A549 (cell line): Measurements from ENCODE around the gene TAF4B.
"Not testable (repeated sequence)": the region's sequence is repeated elsewhere in the genome, so short reads cannot be mapped to it uniquely, and the experiment has no call there.

Experiments
- CHD2 ChIP-seq: fragments of 150-350 bp; IDR thresholded peaks from 2 replicates; pipeline ENCODE4 v1.6.1; 2014; ENCODE audit warnings: low read length; ENCODE audit not compliant: partially characterized antibody
- NFE2L2 ChIP-seq: fragments of 150-350 bp; conservative IDR thresholded peaks from 2 replicates; pipeline ENCODE4 v1.6.1; 2014; ENCODE audit warnings: low read length
- POLR2A ChIP-seq: IDR thresholded peaks from 2 replicates; pipeline ENCODE4 v1.6.1; 2012; ENCODE audit warnings: mild to moderate bottlenecking, low read length
- TF ChIP-seq, protein P1 (sequence below): fragments of >200 bp; sonication (Bioruptor Twin); formaldehyde crosslinking; IDR thresholded peaks from 3 replicates; pipeline ENCODE4 v1.5.1; 2016
- TF ChIP-seq, protein P2 (sequence below): fragments of 450-650 bp; IDR thresholded peaks from 2 replicates; pipeline ENCODE4 v1.6.1; 2014; ENCODE audit warnings: antibody characterized with exemption

DNA sequence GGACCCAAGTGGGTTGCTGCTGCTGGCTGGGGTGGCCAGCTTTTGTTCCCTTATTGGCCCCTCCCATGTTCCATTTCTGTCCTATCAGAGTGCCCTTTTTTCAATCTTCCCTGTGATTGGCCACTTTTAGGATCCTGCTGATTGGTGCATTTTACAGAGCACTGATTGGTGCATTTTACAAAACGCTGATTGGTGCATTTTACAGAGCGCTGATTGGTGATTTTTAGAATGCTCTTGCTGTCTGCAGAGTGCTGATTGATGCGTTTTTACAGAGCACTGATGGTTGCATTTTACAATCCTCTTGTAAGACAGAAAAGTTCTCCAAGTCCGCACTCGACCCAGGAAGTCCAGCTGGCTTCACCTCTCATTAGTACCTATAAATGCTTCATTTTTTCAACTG lies 19.2 kb downstream of the TAF4B start:
- TF ChIP-seq NFE2L2, CHD2, POLR2A: not testable (repeated sequence)
- TF ChIP-seq, protein P1, sequence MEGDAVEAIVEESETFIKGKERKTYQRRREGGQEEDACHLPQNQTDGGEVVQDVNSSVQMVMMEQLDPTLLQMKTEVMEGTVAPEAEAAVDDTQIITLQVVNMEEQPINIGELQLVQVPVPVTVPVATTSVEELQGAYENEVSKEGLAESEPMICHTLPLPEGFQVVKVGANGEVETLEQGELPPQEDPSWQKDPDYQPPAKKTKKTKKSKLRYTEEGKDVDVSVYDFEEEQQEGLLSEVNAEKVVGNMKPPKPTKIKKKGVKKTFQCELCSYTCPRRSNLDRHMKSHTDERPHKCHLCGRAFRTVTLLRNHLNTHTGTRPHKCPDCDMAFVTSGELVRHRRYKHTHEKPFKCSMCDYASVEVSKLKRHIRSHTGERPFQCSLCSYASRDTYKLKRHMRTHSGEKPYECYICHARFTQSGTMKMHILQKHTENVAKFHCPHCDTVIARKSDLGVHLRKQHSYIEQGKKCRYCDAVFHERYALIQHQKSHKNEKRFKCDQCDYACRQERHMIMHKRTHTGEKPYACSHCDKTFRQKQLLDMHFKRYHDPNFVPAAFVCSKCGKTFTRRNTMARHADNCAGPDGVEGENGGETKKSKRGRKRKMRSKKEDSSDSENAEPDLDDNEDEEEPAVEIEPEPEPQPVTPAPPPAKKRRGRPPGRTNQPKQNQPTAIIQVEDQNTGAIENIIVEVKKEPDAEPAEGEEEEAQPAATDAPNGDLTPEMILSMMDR, result not testable (repeated sequence)
- TF ChIP-seq, protein P2, sequence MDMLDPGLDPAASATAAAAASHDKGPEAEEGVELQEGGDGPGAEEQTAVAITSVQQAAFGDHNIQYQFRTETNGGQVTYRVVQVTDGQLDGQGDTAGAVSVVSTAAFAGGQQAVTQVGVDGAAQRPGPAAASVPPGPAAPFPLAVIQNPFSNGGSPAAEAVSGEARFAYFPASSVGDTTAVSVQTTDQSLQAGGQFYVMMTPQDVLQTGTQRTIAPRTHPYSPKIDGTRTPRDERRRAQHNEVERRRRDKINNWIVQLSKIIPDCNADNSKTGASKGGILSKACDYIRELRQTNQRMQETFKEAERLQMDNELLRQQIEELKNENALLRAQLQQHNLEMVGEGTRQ, result not testable (repeated sequence)
